Colon (tissue), 2 donors: ENCODE measurements around the gene BTRC.

Source experiments
- FAIRE-seq: peaks from 2 replicates; lab custom pipeline; 2012; peaks lifted over from hg19 to GRCh38; lab: Jason Lieb, UNC
- donor health status: control.
- donor health status: control.

The BTRC gene

GRCh38 chr10:101567165-101568006 is 213.4 kb downstream of the BTRC start:
- no peak for FAIRE-seq

- no peak for FAIRE-seq
Observed at GRCh38 chr10:101568054-101568745, 214.2 kb downstream of the BTRC start.

- no peak for FAIRE-seq
Observed at GRCh38 chr10:101569323-101569621, 215.3 kb downstream of the BTRC start.

- no peak for FAIRE-seq
Observed at GRCh38 chr10:101569622-101570427, 215.9 kb downstream of the BTRC start.

- FAIRE-seq: no peak
Observed at GRCh38 chr10:101570428-101571270, 216.7 kb downstream of the BTRC start.

- no peak for FAIRE-seq
Observed at GRCh38 chr10:101571271-101571925, 217.4 kb downstream of the BTRC start.

GRCh38 chr10:101572126-101572525 is 218.2 kb downstream of the BTRC start:
- FAIRE-seq: no peak

- FAIRE-seq: no peak
Observed at GRCh38 chr10:101572785-101573184, 218.8 kb downstream of the BTRC start.

GRCh38 chr10:101573885-101574753 is 220.2 kb downstream of the BTRC start:
- FAIRE-seq: no peak

- FAIRE-seq: no peak
Observed at GRCh38 chr10:101575091-101575490, 221.1 kb downstream of the BTRC start.

GRCh38 chr10:101575580-101576210 is 221.7 kb downstream of the BTRC start:
- no peak for FAIRE-seq

- no peak for FAIRE-seq
Observed at GRCh38 chr10:101576211-101576863, 222.4 kb downstream of the BTRC start.

GRCh38 chr10:101577121-101577871 is 223.3 kb downstream of the BTRC start:
- no peak for FAIRE-seq

GRCh38 chr10:101578192-101578591 is 224.2 kb downstream of the BTRC start:
- no peak for FAIRE-seq

- no peak for FAIRE-seq
Observed at GRCh38 chr10:101578803-101579515, 225.0 kb downstream of the BTRC start.

GRCh38 chr10:101579516-101579870 is 225.5 kb downstream of the BTRC start:
- FAIRE-seq: no peak

GRCh38 chr10:101580486-101581399 is 226.8 kb downstream of the BTRC start:
- no peak for FAIRE-seq
